Measurements from ENCODE around the gene PELI1.
A peak's percentile ranks its signal among the peaks of the same experiment; 100 is the strongest.
"Not testable (repeated sequence)": the region's sequence is repeated elsewhere in the genome, so short reads cannot be mapped to it uniquely, and the experiment has no call there.

Gene PELI1

GRCh38 chr2:64092502-64092901 is 51.7 kb downstream of the PELI1 start:
- TF ChIP-seq, protein P1, sequence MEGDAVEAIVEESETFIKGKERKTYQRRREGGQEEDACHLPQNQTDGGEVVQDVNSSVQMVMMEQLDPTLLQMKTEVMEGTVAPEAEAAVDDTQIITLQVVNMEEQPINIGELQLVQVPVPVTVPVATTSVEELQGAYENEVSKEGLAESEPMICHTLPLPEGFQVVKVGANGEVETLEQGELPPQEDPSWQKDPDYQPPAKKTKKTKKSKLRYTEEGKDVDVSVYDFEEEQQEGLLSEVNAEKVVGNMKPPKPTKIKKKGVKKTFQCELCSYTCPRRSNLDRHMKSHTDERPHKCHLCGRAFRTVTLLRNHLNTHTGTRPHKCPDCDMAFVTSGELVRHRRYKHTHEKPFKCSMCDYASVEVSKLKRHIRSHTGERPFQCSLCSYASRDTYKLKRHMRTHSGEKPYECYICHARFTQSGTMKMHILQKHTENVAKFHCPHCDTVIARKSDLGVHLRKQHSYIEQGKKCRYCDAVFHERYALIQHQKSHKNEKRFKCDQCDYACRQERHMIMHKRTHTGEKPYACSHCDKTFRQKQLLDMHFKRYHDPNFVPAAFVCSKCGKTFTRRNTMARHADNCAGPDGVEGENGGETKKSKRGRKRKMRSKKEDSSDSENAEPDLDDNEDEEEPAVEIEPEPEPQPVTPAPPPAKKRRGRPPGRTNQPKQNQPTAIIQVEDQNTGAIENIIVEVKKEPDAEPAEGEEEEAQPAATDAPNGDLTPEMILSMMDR (IDR thresholded peaks at IDR 0.05; ENCODE audit: control extremely low read depth, extremely low read depth, low read depth, missing control alignments): no peak
- CTCF ChIA-PET: no interaction called here
- DNase-seq (ENCODE audit: extremely low spot score): peak; percentile 31
- POLR2A ChIA-PET: no interaction called here

DNA sequence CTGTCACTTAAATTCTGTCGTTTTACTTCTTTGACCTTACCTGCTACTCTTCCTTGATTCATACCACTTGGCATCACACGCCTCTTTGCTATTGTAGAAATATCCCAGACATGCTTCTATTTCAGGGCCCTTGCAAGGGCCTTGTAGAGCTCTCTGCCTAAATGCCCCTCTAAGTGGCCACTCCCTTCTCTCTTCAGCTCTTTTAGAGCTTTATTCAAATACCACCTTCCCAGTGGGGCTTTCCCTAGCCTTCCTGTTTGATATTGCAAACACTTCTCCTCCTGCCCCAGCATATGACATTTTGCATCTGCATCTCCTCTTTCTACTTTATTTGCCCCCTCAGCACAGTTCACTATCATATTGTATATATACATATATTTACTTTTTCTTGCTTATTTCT is 54.0 kb downstream of the PELI1 start:
- POLR2A ChIA-PET: no interaction called here
- DNase-seq (ENCODE audit: extremely low spot score): peak; percentile 17
- TF ChIP-seq, protein P1 (IDR thresholded peaks at IDR 0.05; ENCODE audit: control extremely low read depth, extremely low read depth, low read depth, missing control alignments): no peak
- CTCF ChIA-PET: interaction anchor here (1.0 to 1.5 kb wide), 2 partner anchors 9 to 40 kb away, joined by 3 read pairs; no protein-coding TSS in a partner anchor

DNA sequence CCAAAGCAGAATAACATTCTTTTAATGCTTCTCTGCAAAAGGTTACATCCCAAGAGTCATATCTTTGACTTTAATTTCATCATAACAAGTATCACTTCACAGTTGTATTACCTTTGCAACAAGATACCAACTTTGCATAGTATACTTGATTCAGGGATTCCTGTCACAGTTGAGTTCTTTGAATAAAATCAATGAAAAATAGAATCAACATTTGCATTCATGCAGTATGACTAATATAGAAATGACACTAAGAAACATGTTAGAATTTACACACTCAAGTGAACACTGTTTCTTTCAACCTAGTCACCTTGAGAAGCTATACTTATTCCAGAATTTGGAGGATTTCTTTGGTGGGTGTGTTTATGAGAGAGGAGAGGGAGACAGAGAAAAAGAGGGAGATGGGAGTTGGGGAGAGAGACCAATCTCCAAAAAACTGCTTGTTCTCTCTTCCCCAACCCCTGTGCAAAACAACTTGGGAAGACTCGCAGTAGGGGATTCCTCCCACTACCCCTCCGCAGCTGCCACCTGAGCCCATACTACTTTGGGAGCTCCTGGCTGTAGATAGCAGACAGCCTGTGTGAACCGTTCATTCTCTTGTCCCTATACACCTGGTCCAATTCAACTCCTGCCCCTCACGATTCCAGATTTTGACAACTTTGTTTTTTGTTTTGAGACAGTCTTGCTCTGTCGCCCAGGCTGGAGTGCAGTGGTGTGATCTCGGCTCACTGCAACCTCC is 57.7 kb downstream of the PELI1 start:
- ChIA-PET CTCF (interaction anchor here (1.7 to 2.1 kb wide), 2 partner anchors 21 to 32 kb away, joined by 4 to 5 read pairs; no protein-coding TSS in a partner anchor), POLR2A (no interaction called here)
- TF ChIP-seq, protein P1 (IDR thresholded peaks at IDR 0.05; ENCODE audit: control extremely low read depth, extremely low read depth, low read depth, missing control alignments): no peak
- no peak for DNase-seq (ENCODE audit: extremely low spot score)

GRCh38 chr2:64085936-64086335 is 58.3 kb downstream of the PELI1 start:
- TF ChIP-seq, protein P1 (IDR thresholded peaks at IDR 0.05; ENCODE audit: control extremely low read depth, extremely low read depth, low read depth, missing control alignments): no peak
- POLR2A ChIA-PET: interaction anchor here (0.7 kb wide), 1 partner anchor 278 kb away, joined by 3 read pairs; no protein-coding TSS in a partner anchor
- DNase-seq (ENCODE audit: extremely low spot score): no peak
- CTCF ChIA-PET: interaction anchor here (1.7 to 2.1 kb wide), 2 partner anchors 20 to 32 kb away, joined by 4 to 5 read pairs; no protein-coding TSS in a partner anchor

DNA sequence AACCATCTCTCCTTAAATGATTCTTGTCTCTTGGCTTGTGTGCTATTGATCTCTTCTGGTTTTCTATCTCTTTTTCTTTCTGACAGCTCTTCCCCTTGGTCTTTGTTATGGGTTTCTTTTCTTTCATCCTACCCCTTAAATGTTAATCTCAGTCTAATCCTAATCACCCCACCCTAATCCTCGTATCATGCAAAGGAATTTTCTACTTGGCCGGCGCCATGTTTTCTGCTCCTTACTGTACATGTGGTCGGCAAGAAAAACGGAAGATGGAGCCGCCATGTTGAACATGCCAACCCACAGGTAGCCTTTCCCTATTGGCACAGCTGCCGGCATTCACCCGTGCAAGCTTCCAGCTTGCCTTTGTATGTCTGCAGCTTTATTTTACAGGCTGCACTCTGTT is 63.2 kb downstream of the PELI1 start:
- DNase-seq (ENCODE audit: extremely low spot score): no peak
- ChIA-PET CTCF (no interaction called here), POLR2A (no interaction called here)
- TF ChIP-seq, protein P1 (IDR thresholded peaks at IDR 0.05; ENCODE audit: control extremely low read depth, extremely low read depth, low read depth, missing control alignments): no peak

- DNase-seq (ENCODE audit: extremely low spot score): no peak
- CTCF ChIA-PET: interaction anchor here (0.9 kb wide), 1 partner anchor 17 kb away, joined by 3 read pairs; no protein-coding TSS in a partner anchor
- TF ChIP-seq, protein P1 (IDR thresholded peaks at IDR 0.05; ENCODE audit: control extremely low read depth, extremely low read depth, low read depth, missing control alignments): no peak
- POLR2A ChIA-PET: no interaction called here
Observed at GRCh38 chr2:64080179-64080578, 64.0 kb downstream of the PELI1 start.

DNA sequence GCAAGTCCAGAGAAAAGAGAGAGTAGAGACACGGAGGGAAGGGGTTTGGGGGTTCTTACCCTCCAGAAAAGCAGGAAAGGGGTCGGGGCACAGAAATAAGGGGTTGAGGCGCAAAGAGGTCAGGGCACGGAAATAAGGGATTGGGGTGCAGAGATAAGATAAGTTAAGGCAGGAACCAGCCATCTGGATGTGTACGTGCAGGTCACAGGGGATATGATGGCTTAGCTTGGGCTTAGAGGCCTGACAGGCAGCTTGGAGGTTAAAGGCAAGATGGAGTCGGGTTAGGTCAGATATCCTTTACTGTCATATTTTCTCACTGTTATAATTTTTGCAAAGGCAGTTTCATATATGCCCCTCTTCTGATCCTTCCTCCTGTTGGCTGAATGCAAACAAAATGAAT is 64.5 kb downstream of the PELI1 start:
- CTCF ChIA-PET: interaction anchor here (0.9 kb wide), 1 partner anchor 17 kb away, joined by 3 read pairs; no protein-coding TSS in a partner anchor
- DNase-seq (ENCODE audit: extremely low spot score); POLR2A ChIA-PET: not testable (repeated sequence)

DNA sequence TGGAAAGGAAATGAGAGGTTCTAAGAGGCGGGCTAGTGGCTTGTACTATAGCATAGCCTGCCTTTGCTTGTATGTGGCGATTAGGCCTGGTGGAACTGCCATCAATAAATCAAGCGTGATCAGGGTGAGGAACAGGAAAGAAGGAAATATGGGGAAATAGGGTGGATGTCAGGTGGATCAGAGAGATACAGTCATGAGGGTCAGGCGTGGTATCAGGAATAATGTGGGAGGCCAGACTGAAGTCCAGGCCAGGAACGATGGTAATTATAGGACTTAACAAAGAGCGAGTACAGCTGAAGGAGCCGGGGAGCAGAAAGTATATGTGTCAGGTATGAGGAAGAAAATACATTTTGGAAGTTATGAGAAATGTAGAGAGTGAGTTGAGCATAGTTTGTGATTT is 67.4 kb downstream of the PELI1 start:
- DNase-seq (ENCODE audit: extremely low spot score); POLR2A ChIA-PET; CTCF ChIA-PET: not testable (repeated sequence)

DNA sequence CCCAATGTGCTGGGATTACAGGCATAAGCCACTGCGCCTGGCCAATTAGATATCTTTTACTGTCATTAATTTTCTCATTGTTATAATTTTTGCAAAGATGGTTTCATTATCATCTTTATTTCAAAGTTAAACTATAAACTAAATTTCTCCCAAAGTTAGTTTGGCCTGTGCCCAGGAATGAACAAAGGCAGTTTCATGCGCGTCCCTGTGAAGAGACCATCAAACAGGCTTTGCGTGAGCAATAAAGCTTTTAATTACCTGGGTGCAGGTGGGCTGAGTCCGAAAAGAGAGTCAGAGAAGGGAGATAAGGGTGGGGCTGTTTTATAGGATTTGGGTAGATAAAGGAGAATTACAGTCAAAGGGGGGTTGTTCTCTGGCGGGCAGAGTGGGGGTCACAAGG is 69.6 kb downstream of the PELI1 start:
- DNase-seq (ENCODE audit: extremely low spot score); POLR2A ChIA-PET: not testable (repeated sequence)
- CTCF ChIA-PET: interaction anchor here (1.9 kb wide), 1 partner anchor 12 kb away, joined by 6 read pairs; no protein-coding TSS in a partner anchor

Data from GM10248 (cell line).